Erythroblast (primary cell): ENCODE measurements around the gene ANKZF1.
"Not testable (repeated sequence)": the region's sequence is repeated elsewhere in the genome, so short reads cannot be mapped to it uniquely, and the experiment has no call there.

Experiments used
- DNase-seq, 2 experiments: peaks; one replicate each; lab custom pipeline; 2025; lab: John Stamatoyannopoulos, UW
- GATA1 ChIP-seq: IDR thresholded peaks from 2 replicates; pipeline ENCODE4 v1.6.1; 2011; ENCODE audit warnings: low read depth, mild to moderate bottlenecking, control low read depth, low read length, moderate library complexity
- POLR2A ChIP-seq: IDR thresholded peaks from 2 replicates; pipeline ENCODE4 v1.6.1; 2011; ENCODE audit warnings: mild to moderate bottlenecking, low read length

The ANKZF1 gene, protein sequence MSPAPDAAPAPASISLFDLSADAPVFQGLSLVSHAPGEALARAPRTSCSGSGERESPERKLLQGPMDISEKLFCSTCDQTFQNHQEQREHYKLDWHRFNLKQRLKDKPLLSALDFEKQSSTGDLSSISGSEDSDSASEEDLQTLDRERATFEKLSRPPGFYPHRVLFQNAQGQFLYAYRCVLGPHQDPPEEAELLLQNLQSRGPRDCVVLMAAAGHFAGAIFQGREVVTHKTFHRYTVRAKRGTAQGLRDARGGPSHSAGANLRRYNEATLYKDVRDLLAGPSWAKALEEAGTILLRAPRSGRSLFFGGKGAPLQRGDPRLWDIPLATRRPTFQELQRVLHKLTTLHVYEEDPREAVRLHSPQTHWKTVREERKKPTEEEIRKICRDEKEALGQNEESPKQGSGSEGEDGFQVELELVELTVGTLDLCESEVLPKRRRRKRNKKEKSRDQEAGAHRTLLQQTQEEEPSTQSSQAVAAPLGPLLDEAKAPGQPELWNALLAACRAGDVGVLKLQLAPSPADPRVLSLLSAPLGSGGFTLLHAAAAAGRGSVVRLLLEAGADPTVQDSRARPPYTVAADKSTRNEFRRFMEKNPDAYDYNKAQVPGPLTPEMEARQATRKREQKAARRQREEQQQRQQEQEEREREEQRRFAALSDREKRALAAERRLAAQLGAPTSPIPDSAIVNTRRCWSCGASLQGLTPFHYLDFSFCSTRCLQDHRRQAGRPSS

DNA sequence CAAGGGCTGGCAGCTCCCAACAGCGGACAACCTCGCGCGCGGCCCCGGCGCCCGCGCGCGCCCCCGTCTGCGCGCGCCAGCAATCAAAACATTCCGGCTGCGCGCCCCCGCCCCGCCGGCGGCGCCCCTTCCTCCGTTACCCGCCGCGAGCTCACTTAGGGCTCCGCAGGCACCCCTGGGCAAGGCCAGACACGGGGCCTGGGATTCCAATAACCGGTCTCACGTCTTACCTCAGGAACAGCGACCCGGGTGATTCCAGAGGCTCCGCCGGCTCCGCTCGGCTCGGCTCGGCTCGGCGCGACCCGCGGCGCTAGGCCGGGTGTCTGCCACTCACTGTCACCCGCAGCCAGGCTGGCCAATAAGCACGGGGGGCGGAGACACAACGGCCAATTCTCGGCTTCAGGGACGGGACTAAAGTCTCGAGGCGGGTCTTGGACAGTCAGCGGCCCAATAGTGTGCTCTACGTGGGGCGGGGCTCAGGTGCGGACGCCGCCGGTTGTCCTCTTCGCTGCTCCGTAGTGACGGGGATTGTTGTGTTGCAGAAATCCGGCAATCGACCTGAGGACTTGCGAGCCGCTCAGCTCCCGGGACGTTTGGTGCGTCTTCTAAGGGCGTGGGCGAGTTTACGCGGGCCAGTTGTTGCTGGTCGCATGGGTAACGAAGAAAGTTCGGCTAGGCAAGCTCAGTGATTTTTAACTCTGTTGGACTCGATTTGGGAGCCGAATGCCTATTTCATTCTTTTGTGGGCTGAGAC lies at the start of gene ANKZF1, which contains the start of gene ATG9A:
Gene ANKZF1 (plus strand): TSS at position 502 of the 754 bp plus-strand sequence. CDS start 452 bp downstream, outside the sequence.
Gene ATG9A (minus strand): TSS at position 332 of the 754 bp plus-strand sequence. CDS start 1,612 bp downstream, outside the sequence.
- TF ChIP-seq GATA1: no peak
- TF ChIP-seq POLR2A: peak; percentile 93
- DNase-seq: peak; percentile 99

DNA sequence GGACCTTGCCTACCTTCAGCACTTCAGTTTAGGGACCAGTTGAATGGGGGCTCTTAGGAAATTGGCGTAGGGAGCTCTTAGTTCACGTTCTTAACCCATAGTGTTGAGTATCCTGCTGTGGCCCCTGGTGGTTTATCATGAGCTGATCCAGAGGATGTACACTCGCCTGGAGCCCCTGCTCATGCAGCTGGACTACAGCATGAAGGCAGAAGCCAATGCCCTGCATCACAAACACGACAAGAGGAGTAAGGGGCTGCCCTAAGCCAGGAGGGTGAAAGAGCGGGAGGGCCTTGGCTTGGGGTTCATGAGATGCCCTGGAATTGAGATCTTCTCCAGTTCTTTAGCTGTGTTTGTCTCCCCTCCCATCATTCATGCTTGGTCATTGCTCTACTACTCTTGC lies 48.6 kb upstream of the ANKZF1 start:
- DNase-seq: no peak
- no peak for TF ChIP-seq GATA1

DNA sequence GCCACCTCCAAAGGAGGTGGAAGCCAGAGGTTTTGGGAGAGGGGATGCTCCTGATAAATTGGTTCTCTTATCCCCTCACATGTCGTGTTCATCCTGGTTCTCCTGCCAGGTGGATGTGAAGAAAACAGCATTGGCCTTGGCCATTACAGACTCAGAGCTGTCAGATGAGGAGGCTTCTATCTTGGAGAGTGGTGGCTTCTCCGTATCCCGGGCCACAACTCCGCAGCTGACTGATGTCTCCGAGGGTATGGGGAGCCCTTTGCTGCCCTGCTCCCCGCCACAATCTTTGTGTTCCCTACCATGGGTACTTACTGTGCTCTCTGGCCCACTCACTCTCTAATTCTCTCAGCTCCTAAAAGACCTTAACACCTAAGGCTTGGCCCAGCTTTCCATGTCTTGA lies 48.1 kb upstream of the ANKZF1 start:
- DNase-seq: no peak
- TF ChIP-seq GATA1: no peak
- TF ChIP-seq POLR2A: no peak

DNA sequence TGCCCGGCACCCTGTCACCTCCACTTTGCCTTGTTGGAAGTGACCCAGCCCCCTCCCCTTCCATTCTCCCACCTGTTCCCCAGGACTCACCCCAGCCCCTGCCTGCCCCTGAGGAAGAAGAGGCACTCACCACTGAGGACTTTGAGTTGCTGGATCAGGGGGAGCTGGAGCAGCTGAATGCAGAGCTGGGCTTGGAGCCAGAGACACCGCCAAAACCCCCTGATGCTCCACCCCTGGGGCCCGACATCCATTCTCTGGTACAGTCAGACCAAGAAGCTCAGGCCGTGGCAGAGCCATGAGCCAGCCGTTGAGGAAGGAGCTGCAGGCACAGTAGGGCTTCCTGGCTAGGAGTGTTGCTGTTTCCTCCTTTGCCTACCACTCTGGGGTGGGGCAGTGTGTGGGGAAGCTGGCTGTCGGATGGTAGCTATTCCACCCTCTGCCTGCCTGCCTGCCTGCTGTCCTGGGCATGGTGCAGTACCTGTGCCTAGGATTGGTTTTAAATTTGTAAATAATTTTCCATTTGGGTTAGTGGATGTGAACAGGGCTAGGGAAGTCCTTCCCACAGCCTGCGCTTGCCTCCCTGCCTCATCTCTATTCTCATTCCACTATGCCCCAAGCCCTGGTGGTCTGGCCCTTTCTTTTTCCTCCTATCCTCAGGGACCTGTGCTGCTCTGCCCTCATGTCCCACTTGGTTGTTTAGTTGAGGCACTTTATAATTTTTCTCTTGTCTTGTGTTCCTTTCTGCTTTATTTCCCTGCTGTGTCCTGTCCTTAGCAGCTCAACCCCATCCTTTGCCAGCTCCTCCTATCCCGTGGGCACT lies 47.1 kb upstream of the ANKZF1 start:
- DNase-seq: no peak
- TF ChIP-seq POLR2A: no peak
- no peak for TF ChIP-seq GATA1

DNA sequence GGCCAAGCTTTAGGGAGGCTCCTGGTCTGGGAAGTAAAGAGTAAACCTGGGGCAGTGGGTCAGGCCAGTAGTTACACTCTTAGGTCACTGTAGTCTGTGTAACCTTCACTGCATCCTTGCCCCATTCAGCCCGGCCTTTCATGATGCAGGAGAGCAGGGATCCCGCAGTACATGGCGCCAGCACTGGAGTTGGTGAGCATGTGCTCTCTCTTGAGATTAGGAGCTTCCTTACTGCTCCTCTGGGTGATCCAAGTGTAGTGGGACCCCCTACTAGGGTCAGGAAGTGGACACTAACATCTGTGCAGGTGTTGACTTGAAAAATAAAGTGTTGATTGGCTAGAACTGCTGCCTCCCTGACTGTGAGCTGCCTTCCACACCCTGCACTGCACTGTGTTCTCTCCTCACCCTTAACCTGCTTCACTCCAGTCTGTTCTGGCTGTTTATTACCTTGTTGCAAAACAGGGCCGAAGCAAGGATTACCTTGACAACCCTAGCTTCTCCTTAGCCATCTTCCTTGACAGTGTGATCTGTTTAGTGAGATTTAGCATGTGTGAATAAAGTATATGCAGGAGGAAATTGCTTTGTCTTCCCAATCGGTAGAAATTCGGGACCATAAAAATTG lies 46.3 kb upstream of the ANKZF1 start:
- DNase-seq: no peak
- no peak for TF ChIP-seq GATA1
- no peak for TF ChIP-seq POLR2A

DNA sequence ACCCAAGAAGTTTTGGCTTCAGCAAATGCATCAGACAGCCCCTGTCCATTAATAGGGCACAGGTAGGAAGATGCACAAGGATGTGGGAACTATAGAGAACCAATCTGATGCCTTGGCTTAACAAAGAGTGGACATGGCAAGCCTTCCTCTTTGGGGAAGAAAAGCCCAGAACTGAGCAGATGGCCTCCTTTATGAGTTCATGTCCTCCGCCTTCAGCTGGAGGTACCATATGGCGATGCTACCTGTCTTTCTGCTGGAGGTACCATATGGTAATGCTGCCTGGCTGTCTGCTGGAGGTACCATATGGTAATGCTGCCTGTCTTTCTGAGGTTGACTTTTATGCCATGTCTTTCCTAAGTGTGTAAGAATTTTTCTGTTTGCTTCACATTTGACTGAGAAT lies 45.5 kb upstream of the ANKZF1 start:
- no peak for DNase-seq
- TF ChIP-seq POLR2A: no peak
- TF ChIP-seq GATA1: no peak

DNA sequence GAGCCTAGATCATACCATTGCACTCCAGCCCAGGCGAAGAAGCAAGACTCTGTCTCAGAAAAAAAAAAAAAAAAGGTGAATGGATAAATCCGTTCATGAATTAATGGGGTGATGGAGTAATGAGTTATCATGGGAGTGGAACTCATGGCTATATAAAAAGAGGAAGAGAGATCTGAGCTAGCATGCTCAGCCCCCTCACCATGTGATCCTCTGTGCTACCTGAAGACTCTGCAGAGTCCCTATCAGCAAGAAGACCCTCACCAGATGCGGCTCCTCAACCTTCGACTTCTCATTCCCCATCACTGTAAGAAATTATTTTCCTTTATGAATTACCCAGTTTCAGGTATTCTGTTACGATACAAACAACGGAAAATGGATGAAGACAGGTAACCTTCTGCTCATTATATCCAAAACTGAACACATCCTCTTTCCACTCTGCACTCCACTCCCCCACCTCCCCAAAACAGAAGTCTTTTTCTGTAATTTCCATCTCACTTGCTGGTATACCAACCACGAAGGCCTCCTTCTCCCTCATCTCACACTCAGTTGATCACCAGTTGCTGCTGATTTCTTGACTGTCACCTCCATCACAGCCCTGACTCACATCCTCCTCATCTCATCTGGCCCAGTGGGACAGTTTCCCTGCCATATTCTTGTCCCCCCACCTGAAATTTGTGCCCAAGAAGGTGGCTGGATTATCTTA lies 42.7 kb upstream of the ANKZF1 start:
- TF ChIP-seq GATA1 (no peak), POLR2A (peak; percentile 23)
- no peak for DNase-seq

DNA sequence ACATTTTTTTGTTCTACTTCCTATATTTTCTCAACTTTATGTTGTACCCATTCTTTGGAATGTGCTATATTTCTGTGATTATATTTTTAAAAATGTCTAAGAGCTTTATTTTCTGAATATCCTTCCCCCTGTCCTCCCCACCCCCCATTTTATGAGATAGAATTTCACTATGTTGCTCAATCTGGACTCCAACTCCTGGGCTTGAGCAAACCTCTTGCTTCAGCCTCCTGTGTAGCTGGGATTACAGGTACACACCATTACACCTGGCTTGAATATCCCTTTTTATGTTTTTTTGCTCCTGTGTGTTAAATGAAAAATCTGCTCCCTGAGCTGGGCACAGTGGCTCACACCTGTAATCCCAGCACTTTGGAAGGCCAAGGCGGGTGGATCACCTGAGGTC lies 32.2 kb upstream of the ANKZF1 start:
- TF ChIP-seq POLR2A (no peak), GATA1 (no peak)

DNA sequence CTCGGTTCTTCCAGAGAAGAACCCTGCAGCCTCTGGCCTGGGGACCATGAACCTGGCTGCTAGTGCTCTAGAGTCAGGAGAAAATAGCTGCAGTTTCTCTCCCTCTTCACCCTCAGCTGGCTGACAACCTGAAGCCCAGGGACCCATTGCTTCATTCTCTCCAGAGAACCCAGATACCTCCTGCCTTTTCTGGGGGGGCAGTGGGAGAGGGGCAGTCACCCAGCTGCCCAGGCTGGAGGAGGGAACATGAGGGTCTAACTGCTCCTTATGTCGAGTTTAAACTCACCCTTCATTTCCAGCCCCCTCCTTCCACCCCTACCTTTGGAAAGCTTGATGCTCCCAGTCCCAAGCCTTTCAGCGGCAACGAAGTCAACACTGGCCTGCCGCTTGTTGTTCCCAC lies 30.6 kb upstream of the ANKZF1 start:
- TF ChIP-seq GATA1 (no peak), POLR2A (no peak)
- no peak for DNase-seq

More for the DNA sequence above, 32.2 kb upstream of the ANKZF1 start:
- DNase-seq: no peak

DNA sequence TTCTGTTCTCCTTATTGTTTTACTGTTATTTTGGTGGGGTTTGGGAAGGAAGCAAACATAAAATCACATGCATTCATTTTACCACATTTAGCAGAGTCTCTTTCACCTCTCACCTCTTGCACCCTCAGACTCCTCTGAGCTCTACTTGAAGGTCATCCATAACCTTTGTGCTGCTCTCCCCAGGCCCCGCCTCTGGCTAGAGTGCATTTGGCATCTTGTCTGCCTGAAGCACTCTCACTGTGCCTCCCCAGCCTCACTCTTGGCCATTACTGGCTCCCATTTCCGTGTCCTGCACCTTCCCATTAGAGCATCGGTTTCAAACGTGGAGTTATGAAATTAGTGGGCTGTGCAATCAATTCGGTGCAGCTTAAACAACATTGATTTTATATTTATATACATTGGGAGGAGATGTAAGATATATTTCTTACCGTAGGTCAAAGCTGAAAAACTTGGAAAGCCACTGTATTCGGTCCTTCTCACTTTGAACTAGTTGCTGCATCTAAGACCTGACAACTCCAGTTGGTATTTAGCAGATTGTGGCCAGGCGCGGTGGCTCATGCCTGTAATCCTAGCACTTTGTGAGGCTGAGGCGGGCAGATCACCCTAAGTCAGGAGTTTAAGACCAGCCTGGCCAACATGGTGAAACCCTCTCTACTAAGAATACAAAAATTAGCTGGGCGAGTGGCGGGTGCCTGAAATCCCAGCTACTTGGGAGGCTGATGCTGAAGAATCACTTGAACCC lies 30.0 kb upstream of the ANKZF1 start:
- no peak for DNase-seq
- no peak for TF ChIP-seq GATA1
- no peak for TF ChIP-seq POLR2A

DNA sequence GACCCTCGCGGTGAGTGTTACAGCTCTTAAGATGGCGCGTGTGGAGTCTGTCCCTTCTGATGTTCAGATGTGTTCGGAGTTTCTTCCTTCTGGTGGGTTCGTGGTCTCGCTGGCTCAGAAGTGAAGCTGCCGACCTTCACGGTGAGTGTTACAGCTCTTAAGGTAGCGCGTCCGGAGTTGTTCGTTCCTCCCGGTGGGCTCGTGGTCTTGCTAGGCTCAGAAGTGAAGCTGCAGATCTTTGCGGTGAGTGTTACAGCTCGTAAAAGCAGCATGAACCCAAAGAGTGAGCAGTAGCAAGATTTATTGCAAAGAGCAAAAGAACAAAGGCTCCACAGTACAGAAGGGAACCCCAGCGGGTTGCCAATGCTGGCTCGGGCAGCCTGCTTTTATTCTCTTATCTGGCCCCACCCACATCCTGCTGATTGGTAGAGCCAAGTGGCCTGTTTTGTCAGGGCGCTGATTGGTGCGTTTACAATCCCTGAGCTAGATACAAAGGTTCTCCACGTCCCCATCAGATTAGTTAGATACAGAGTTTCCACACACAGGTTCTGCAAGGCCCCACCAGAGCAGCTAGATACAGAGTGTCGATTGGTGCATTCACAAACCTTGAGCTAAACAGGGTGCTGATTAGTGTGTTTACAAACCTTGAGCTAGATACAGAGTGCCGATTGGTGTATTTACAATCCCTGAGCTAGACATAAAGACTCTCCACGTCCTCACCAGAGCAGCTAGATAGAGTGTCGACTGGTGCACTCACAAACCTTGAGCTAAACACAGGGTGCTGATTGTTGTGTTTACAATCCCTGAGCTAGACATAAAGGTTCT lies 28.9 kb upstream of the ANKZF1 start:
- TF ChIP-seq POLR2A: peak; percentile 15
- not testable (repeated sequence) for DNase-seq

DNA sequence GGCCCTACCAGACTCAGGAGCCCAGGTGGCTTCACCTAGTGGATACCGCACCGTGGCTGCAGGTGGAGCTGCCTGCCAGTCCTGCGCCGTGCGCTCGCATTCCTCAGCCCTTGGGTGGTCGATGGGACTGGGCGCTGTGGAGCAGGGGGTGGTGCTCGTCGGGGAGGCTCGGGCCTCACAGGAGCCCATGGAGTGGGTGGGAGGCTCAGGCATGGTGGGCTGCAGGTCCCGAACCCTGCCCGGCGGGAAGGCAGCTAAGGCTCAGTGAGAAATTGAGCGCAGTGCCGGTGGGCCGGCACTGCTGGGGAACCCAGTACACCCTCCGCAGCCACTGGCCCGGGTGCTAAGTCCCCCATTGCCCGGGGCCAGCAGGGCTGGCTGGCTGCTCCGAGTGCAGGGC lies 28.3 kb upstream of the ANKZF1 start:
- DNase-seq: not testable (repeated sequence)
